ENCODE measurements around the gene IQSEC3. TPM values are rescaled to one million over a fixed set of nuclear protein-coding genes. Genes with fewer than 3 reads are reported as not detected.

The IQSEC3 gene
- total RNA-seq, 1 experiment from 2014 or later: 0.55 TPM

DNA sequence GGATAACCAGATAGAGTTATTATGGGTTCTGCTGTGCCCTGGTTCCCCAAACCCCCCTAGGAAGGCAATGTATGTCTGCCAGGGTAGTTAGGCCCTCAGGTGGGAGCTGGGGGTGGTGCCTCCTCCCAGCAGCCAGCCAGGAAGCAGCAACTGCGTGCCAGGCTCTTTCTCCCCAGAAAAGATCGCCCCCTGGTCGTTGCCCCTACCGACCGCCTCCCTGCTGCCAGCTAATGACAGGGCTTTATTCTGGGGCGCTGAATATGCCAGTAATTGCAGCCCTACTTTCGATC lies 36.3 kb downstream of the IQSEC3 start:
- TF ChIP-seq, protein P1, sequence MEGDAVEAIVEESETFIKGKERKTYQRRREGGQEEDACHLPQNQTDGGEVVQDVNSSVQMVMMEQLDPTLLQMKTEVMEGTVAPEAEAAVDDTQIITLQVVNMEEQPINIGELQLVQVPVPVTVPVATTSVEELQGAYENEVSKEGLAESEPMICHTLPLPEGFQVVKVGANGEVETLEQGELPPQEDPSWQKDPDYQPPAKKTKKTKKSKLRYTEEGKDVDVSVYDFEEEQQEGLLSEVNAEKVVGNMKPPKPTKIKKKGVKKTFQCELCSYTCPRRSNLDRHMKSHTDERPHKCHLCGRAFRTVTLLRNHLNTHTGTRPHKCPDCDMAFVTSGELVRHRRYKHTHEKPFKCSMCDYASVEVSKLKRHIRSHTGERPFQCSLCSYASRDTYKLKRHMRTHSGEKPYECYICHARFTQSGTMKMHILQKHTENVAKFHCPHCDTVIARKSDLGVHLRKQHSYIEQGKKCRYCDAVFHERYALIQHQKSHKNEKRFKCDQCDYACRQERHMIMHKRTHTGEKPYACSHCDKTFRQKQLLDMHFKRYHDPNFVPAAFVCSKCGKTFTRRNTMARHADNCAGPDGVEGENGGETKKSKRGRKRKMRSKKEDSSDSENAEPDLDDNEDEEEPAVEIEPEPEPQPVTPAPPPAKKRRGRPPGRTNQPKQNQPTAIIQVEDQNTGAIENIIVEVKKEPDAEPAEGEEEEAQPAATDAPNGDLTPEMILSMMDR (conservative IDR thresholded peaks at IDR 0.05): peak; percentile 29; the same call in 2 of the 3 replicates
- no peak overlapping the region for H2AFZ ChIP-seq (ENCODE audit: low read length)
- WGBS (ENCODE audit: extremely low coverage, insufficient read length, low lambda C conversion rate): no CpG with 5 or more reads among the region's 7 CpGs
- Mint-ChIP-seq H3K27me3 (ENCODE audit: low read depth) (peaks cover 37% of the 10 kb centered on the region), H3K27ac (peak overlapping the region in 2 of 3 experiments; percentile 41 to 92; a peak in 2 of 7 replicates), H3K36me3 (ENCODE audit: insufficient read depth in 1 of 3, low read depth in 3 of 3) (no peaks in the 10 kb centered on the region), H3K9me3 (peaks cover 0 to 3% of the 10 kb centered on the region in 2 experiments; a peak in 2 of 5 replicates), H3K4me3 (peak overlapping the region; percentile 36 to 73), H3K4me1 (peaks cover 43 to 67% of the 10 kb centered on the region in 2 experiments)
- H3K27ac ChIP-seq (ENCODE audit: insufficient read length, low read depth, low read length): no peak overlapping the region
- no peak overlapping the region for H3K4ac ChIP-seq (ENCODE audit: low read depth, low read length)
- H3K56ac ChIP-seq (ENCODE audit: insufficient read length, low read depth, low read length): no peak overlapping the region
- no peak overlapping the region for H2BK5ac ChIP-seq (ENCODE audit: insufficient read length, low read length)
- H3K18ac ChIP-seq (ENCODE audit: insufficient read length, low read depth, low read length): no peak overlapping the region
- no peak overlapping the region for H3K23ac ChIP-seq (ENCODE audit: insufficient read length, low read depth, low read length)
- no peaks in the 10 kb centered on the region for H3K79me2 ChIP-seq (ENCODE audit: insufficient read depth, low read length)
- peaks cover 5% of the 10 kb centered on the region; the same call in 1 of the 2 replicates for H3K4me1 ChIP-seq (ENCODE audit: insufficient read depth, low read length)
- no peaks in the 10 kb centered on the region for H3K79me1 ChIP-seq (ENCODE audit: insufficient read depth, low read depth, low read length, poor library complexity, severe bottlenecking)
- no peak overlapping the region for H4K5ac ChIP-seq (ENCODE audit: insufficient read length, low read depth, low read length)
- H3T11ph ChIP-seq (ENCODE audit: low read length): no peak overlapping the region
- H4K91ac ChIP-seq (ENCODE audit: insufficient read length, low read depth, low read length): no peak overlapping the region
- no peak overlapping the region for H3K9ac ChIP-seq (ENCODE audit: extremely low read depth, insufficient read length, low read length)
- H4K8ac ChIP-seq (replicated peaks; ENCODE audit: insufficient read length, low read depth, low read length): no peak overlapping the region
- H3K27me3 ChIP-seq (ENCODE audit: insufficient read depth, low read length): no peaks in the 10 kb centered on the region; the same call in 1 of the 2 replicates
- H2BK15ac ChIP-seq (ENCODE audit: low read depth, low read length): no peak overlapping the region
- peak overlapping the region; percentile 40 for H3K4me2 ChIP-seq (ENCODE audit: insufficient read depth, insufficient read length, low read length)
- H2BK20ac ChIP-seq (ENCODE audit: low read depth, low read length, poor library complexity, severe bottlenecking): no peak overlapping the region
- H3K9me3 ChIP-seq (ENCODE audit: control insufficient read depth, low read depth, low read length): no peaks in the 10 kb centered on the region
- H3K23me2 ChIP-seq (ENCODE audit: insufficient read length, low read depth, low read length, poor library complexity, severe bottlenecking): peaks cover 3% of the 10 kb centered on the region
- no peak overlapping the region for H2BK120ac ChIP-seq (ENCODE audit: low read depth, low read length, poor library complexity, severe bottlenecking)
- no peak overlapping the region for H2AK5ac ChIP-seq (ENCODE audit: insufficient read length, low read length)
- DNase-seq: no peak
- no peak overlapping the region; the same call in 1 of the 2 replicates for H3K14ac ChIP-seq (ENCODE audit: insufficient read depth, low read length)
- no peaks in the 10 kb centered on the region for H4K20me1 ChIP-seq (ENCODE audit: control insufficient read depth, insufficient read depth, insufficient read length)
- no peak overlapping the region for H2BK12ac ChIP-seq (ENCODE audit: insufficient read length, low read depth, low read length)

Data from H9 (cell line).